Right cardiac atrium (tissue), 5 donors: ENCODE data around the gene MSH3. TPM values are rescaled to one million over a fixed set of nuclear protein-coding genes. Genes with fewer than 3 reads are reported as not detected.
"Not testable (repeated sequence)": the region's sequence is repeated elsewhere in the genome, so short reads cannot be mapped to it uniquely, and the experiment has no call there.

Experiments
- ATAC-seq, 2 donors: fragments of 200-7000 bp; cut with Tn5 transposase; one replicate each; pipeline versions ENCODE4 v1.8.0 to v1.9.1; 2020; ENCODE audit warnings: moderate library complexity in 2 of 2, mild to moderate bottlenecking in 1 of 2
- DNase-seq, 3 donors: peaks; one replicate each; pipeline ENCODE4 v3.0.0-alpha.2; 2020
- H3K27ac ChIP-seq: one replicate; pipeline ENCODE4 v1.5.1; 2013; ENCODE audit warnings: mild to moderate bottlenecking, low read length, control low read depth, moderate library complexity
- H3K27me3 ChIP-seq: one replicate; pipeline ENCODE4 v1.6.1; 2013; ENCODE audit not compliant: control insufficient read depth, insufficient read depth
- H3K4me1 ChIP-seq: one replicate; pipeline ENCODE4 v1.6.1; 2013; ENCODE audit warnings: low read length; ENCODE audit not compliant: control insufficient read depth, insufficient read depth
- H3K4me3 ChIP-seq: one replicate; pipeline ENCODE4 v1.5.1; 2013; ENCODE audit warnings: low read length, control low read depth
- H3K9me3 ChIP-seq: one replicate; pipeline ENCODE4 v1.6.1; 2013; ENCODE audit warnings: low read length; ENCODE audit not compliant: control insufficient read depth
- WGBS: extraction: QIAGEN DNeasy Blood & Tissue Kit; methylation state at CpG from one replicate; pipeline ENCODE4 v1.1.7; 2013; 5-methylcytosine and 5-hydroxymethylcytosine counted together
- intact Hi-C, 4 donors: fragments of 100-400 bp; cut with DNase I; formaldehyde crosslinking; loops; one replicate each; pipeline versions ENCODE4 v1.11.0 to v1.14.0; 2022 to 2023
- polyA plus RNA-seq: library from polyadenylated mRNA; stranded (reverse); fragments of 200-250 nt; gene quantifications from one replicate; pipeline ENCODE4 v1.2.3, GENCODE V29; 2013
- total RNA-seq, 4 donors: library from RNA; stranded (reverse); fragmentation: NEBNext Ultra II Directional; extraction: Animal tissue kit (Norgen Biotek cat#: 25700); gene quantifications; one replicate each; pipeline ENCODE4 v1.2.1, GENCODE V29; 2021
- donor health status: healthy with polysubstance abuse.
- donor health status: DM: no; HTN: yes; CAD: no.
- donor health status: DM: no; HTN: no; CAD: no.
- donor health status: DM: no; HTN: yes; CAD: no; lungs with severe emphysema.
- donor health status: DM: yes; HTN: yes; CAD: no.

The MSH3 gene
- total and polyA plus RNA-seq, 5 donors: 4.2 to 12.4 (median 10.2) TPM

GRCh38 chr5:80870442-80870841, 216.0 kb downstream of the MSH3 start:
- ATAC-seq: no peak
- H3K27me3 ChIP-seq: no peaks in the 10 kb centered on the region

DNA sequence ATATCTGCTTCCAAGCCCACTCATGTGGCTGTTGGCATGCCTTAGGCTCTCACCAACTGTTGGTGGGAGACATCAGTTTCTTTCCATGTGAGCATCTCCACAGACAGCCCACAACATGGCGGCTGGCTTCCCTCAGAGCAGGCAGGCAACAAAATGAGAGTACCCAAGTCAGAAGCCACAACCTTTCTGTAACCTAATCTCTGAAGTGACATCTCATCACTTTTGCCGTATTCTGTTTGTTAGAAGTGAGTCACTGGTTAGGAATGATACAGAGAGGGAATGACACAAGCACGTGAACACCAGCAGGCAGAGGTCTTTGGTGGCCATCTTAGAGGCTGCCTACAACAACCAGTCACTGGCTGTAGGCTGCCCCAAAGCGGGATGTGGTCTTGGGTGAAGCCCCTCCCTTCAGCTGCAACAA, 217.1 kb downstream of the MSH3 start:
- WGBS: 86% methylated on average over 4 of the region's 4 CpGs

More at GRCh38 chr5:80870442-80870841, 216.0 kb downstream of the MSH3 start:
- intact Hi-C loops: no loop called here
- peaks cover 2% of the 10 kb centered on the region for H3K4me1 ChIP-seq
- 37% methylated on average over 3 of the region's 3 CpGs for WGBS
- no peak overlapping the region for H3K27ac ChIP-seq
- no peaks in the 10 kb centered on the region for H3K9me3 ChIP-seq
- DNase-seq: no peak
- no peak overlapping the region for H3K4me3 ChIP-seq

GRCh38 chr5:80874162-80874561, 219.7 kb downstream of the MSH3 start:
- peak in 1 of 2 donors; percentile 51 for ATAC-seq
- no peak for DNase-seq
- Histone ChIP-seq H3K27me3 (no peaks in the 10 kb centered on the region), H3K4me3 (no peak overlapping the region), H3K4me1 (peaks cover 2% of the 10 kb centered on the region), H3K9me3 (no peaks in the 10 kb centered on the region), H3K27ac (no peak overlapping the region)
- 77% methylated on average over 2 of the region's 2 CpGs for WGBS
- intact Hi-C loops: no loop called here

More for the DNA sequence above, 217.1 kb downstream of the MSH3 start:
- DNase-seq (no peak), ATAC-seq (no peak)
- no peak overlapping the region for H3K27ac ChIP-seq
- H3K4me3 ChIP-seq: no peak overlapping the region
- H3K9me3 ChIP-seq: no peaks in the 10 kb centered on the region
- intact Hi-C loops: no loop called here
- no peaks in the 10 kb centered on the region for H3K27me3 ChIP-seq
- H3K4me1 ChIP-seq: peaks cover 2% of the 10 kb centered on the region

GRCh38 chr5:80877592-80877991, 223.1 kb downstream of the MSH3 start:
- intact Hi-C loops: no loop called here
- Histone ChIP-seq H3K4me1 (no peaks in the 10 kb centered on the region), H3K27me3 (no peaks in the 10 kb centered on the region), H3K9me3 (no peaks in the 10 kb centered on the region), H3K4me3 (no peak overlapping the region), H3K27ac (no peak overlapping the region)
- WGBS: 76% methylated on average over 3 of the region's 3 CpGs
- DNase-seq (no peak), ATAC-seq (no peak)

GRCh38 chr5:80881726-80882125, 227.3 kb downstream of the MSH3 start:
- H3K27me3 ChIP-seq: no peaks in the 10 kb centered on the region
- no peak for ATAC-seq
- 92% methylated on average over 4 of the region's 4 CpGs for WGBS
- no peaks in the 10 kb centered on the region for H3K4me1 ChIP-seq
- intact Hi-C loops: no loop called here
- no peak overlapping the region for H3K4me3 ChIP-seq
- H3K9me3 ChIP-seq: no peaks in the 10 kb centered on the region
- no peak overlapping the region for H3K27ac ChIP-seq
- DNase-seq: no peak

- H3K27me3 ChIP-seq, DNase-seq, H3K4me3 ChIP-seq, H3K27ac ChIP-seq, intact Hi-C loops, H3K4me1 ChIP-seq, H3K9me3 ChIP-seq, ATAC-seq: not testable (repeated sequence)
- 97% methylated on average over 3 of the region's 3 CpGs for WGBS
Observed at GRCh38 chr5:80883390-80883789, 228.9 kb downstream of the MSH3 start.

DNA sequence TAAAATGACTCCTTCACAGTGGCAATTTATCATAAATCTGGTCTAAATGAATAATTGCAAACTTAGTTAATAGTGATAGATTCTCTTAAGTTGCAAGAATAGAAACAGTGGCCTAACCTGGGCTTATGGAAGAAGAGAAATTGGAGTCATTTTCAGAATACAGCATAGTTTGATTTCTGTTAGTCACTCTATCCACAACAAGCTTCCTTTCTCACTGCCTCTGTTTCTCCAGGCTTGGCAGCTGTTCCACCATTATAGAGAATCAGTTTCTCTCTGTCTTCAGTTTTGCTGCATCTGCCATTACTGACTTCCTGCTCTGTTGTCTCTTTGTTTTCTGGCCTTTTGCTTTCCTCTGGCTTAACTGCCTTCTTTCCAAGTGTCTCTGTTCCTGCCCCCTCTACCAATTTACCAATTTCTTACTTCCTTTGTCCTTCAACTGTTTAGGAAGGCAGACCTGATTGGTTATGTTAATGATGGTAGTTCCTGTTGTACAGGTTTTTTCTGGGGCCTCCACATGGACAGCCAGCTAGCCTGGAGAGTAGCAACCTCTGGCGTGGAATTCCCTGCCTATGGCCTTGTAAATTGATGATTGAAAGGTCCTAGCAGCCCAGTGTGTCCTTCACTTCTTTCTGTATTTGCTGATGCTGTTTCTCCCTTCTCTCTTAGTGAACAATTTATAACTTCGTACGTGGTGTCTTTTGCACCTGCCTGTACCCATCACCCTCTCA, 229.8 kb downstream of the MSH3 start:
- Histone ChIP-seq H3K4me3 (no peak overlapping the region), H3K4me1 (no peaks in the 10 kb centered on the region), H3K9me3 (no peaks in the 10 kb centered on the region), H3K27ac (no peak overlapping the region), H3K27me3 (no peaks in the 10 kb centered on the region)
- WGBS: 92% methylated on average over 3 of the region's 3 CpGs
- intact Hi-C loops: no loop called here
- ATAC-seq: no peak
- no peak for DNase-seq

DNA sequence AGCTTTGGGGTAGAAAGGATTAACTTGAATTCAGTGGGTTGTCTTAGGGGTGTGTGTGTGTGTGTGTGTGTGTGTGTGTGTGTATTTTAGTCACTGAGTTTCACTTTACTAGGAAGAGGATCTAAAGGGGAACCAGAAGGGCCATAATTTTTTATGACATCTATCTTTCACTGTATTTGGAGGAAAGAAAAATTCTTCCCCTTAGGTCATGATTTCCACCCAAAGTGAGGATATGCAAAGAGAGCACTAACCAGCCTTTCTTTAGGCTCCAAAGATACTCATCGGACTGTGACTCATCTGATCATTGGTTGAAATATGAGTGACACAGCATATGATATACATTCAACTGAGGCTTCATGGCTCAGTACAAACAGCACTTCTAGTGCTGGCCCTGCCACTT, 230.5 kb downstream of the MSH3 start:
- no peaks in the 10 kb centered on the region for H3K4me1 ChIP-seq
- no peak overlapping the region for H3K4me3 ChIP-seq
- DNase-seq (no peak), ATAC-seq (no peak)
- no peaks in the 10 kb centered on the region for H3K27me3 ChIP-seq
- H3K9me3 ChIP-seq: no peaks in the 10 kb centered on the region
- intact Hi-C loops: no loop called here
- no peak overlapping the region for H3K27ac ChIP-seq
- WGBS: 94% methylated on average over 1 of the region's 1 CpG

- ATAC-seq: no peak
- Histone ChIP-seq H3K27me3 (no peaks in the 10 kb centered on the region), H3K27ac (no peak overlapping the region), H3K4me3 (no peak overlapping the region), H3K9me3 (no peaks in the 10 kb centered on the region), H3K4me1 (no peaks in the 10 kb centered on the region)
- intact Hi-C loops: no loop called here
- DNase-seq: no peak
Observed at GRCh38 chr5:80885396-80886000, 231.0 kb downstream of the MSH3 start.

DNA sequence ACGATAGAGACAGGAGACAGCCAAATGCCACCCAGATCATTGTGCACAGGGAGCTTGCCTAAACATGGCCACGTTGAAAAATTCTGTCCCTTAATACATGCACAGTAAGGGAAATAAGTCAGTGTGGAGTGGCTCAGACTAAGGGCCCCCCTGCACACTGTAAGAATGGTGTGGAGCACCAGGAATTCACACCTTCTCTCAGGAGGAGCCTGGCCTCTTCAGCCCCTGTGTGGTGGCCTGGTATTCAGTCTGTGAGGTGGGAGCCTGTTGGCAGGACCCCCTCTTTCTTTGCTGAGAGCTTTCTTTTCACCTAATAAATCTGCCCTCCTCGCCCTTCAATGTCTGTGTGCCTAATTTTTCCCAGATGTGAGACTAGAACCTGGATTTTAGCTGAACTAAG, 239.6 kb downstream of the MSH3 start:
- no peak for DNase-seq
- Histone ChIP-seq H3K27me3 (no peaks in the 10 kb centered on the region), H3K4me1 (no peaks in the 10 kb centered on the region), H3K4me3 (no peak overlapping the region), H3K27ac (no peak overlapping the region), H3K9me3 (no peaks in the 10 kb centered on the region)
- 80% methylated on average over 3 of the region's 3 CpGs for WGBS
- intact Hi-C loops: no loop called here
- no peak for ATAC-seq

GRCh38 chr5:80895523-80895922, 241.1 kb downstream of the MSH3 start:
- H3K4me3 ChIP-seq: no peak overlapping the region
- H3K27ac ChIP-seq: no peak overlapping the region
- no peaks in the 10 kb centered on the region for H3K9me3 ChIP-seq
- no peaks in the 10 kb centered on the region for H3K27me3 ChIP-seq
- DNase-seq (no peak), ATAC-seq (no peak)
- WGBS: 92% methylated on average over 2 of the region's 2 CpGs
- intact Hi-C loops: no loop called here
- no peaks in the 10 kb centered on the region for H3K4me1 ChIP-seq
